HEK293T (cell line): ENCODE measurements around the gene ANKRD66.

Experiments used
- CTCF ChIA-PET: fragments of 350-600 bp; formaldehyde crosslinking; extraction: SDS; loops from one replicate; lab custom pipeline; 2021; ENCODE audit warnings: antibody characterized with exemption, inconsistent platforms; lab: Yijun Ruan, JAX
- POLR2A ChIA-PET: fragments of 350-600 bp; formaldehyde crosslinking; extraction: SDS; loops from one replicate; lab custom pipeline; 2020; ENCODE audit warnings: antibody characterized with exemption, inconsistent platforms; lab: Yijun Ruan, JAX
- DNase-seq: peaks from one replicate; pipeline ENCODE4 v3.0.0; 2012; ENCODE audit warnings: mixed read lengths; ENCODE audit errors: extremely low spot score
- ARNT ChIP-seq: fragments of 450-650 bp; IDR thresholded peaks from 2 replicates; pipeline ENCODE4 v1.6.1; 2017; ENCODE audit warnings: mild to moderate bottlenecking
- BHLHE40 ChIP-seq: fragments of 450-650 bp; IDR thresholded peaks from 2 replicates; pipeline ENCODE4 v1.6.1; 2016; ENCODE audit warnings: mild to moderate bottlenecking, moderate library complexity, borderline replicate concordance
- CTBP1 ChIP-seq: fragments of 450-650 bp; IDR thresholded peaks from 2 replicates; pipeline ENCODE4 v1.6.1; 2016; ENCODE audit warnings: borderline replicate concordance
- ELF4 ChIP-seq: fragments of 450-650 bp; IDR thresholded peaks from 2 replicates; pipeline ENCODE4 v1.6.1; 2017; ENCODE audit warnings: antibody characterized with exemption
- FOXA1 ChIP-seq: fragments of 450-650 bp; IDR thresholded peaks from 2 replicates; pipeline ENCODE4 v1.6.1; 2016; ENCODE audit warnings: mild to moderate bottlenecking
- FOXK2 ChIP-seq: fragments of 450-650 bp; IDR thresholded peaks from 2 replicates; pipeline ENCODE4 v1.6.1; 2016; ENCODE audit warnings: mild to moderate bottlenecking
- FOXM1 ChIP-seq: fragments of 450-650 bp; IDR thresholded peaks from 2 replicates; pipeline ENCODE4 v1.6.1; 2017; ENCODE audit warnings: mild to moderate bottlenecking, borderline replicate concordance
- HDGF ChIP-seq: fragments of 450-650 bp; IDR thresholded peaks from 2 replicates; pipeline ENCODE4 v1.6.1; 2017; ENCODE audit warnings: antibody characterized with exemption, borderline replicate concordance
- L3MBTL2 ChIP-seq: fragments of 450-650 bp; conservative IDR thresholded peaks from 2 replicates; pipeline ENCODE4 v1.6.1; 2016; ENCODE audit warnings: mild to moderate bottlenecking
- LEF1 ChIP-seq: fragments of 450-650 bp; IDR thresholded peaks from 2 replicates; pipeline ENCODE4 v1.6.1; 2017; ENCODE audit warnings: mild to moderate bottlenecking, borderline replicate concordance
- NFRKB ChIP-seq: fragments of 450-650 bp; IDR thresholded peaks from 2 replicates; pipeline ENCODE4 v1.6.1; 2016; ENCODE audit warnings: mild to moderate bottlenecking, moderate library complexity
- PKNOX1 ChIP-seq: fragments of 450-650 bp; IDR thresholded peaks from 2 replicates; pipeline ENCODE4 v1.6.1; 2016
- SP1 ChIP-seq: fragments of 450-650 bp; IDR thresholded peaks from 2 replicates; pipeline ENCODE4 v1.6.1; 2017
- SUZ12 ChIP-seq: fragments of 450-650 bp; IDR thresholded peaks from 2 replicates; pipeline ENCODE4 v1.6.1; 2016; ENCODE audit warnings: mild to moderate bottlenecking
- TARDBP ChIP-seq: fragments of 450-650 bp; IDR thresholded peaks from 2 replicates; pipeline ENCODE4 v1.6.1; 2016
- ZNF384 ChIP-seq: fragments of 450-650 bp; IDR thresholded peaks from 2 replicates; pipeline ENCODE4 v1.6.1; 2016

Gene ANKRD66

GRCh38 chr6:46720401-46720800, 26.3 kb upstream of the ANKRD66 start:
- DNase-seq: no peak
- TF ChIP-seq ARNT (no peak), ELF4 (no peak), HDGF (no peak), L3MBTL2 (no peak), TARDBP (no peak), BHLHE40 (no peak), FOXM1 (no peak), LEF1 (no peak), FOXA1 (no peak), SP1 (no peak), FOXK2 (no peak), NFRKB (no peak)
- ChIA-PET CTCF (no interaction called here), POLR2A (no interaction called here)

- no peak for TF ChIP-seq FOXK2
- TF ChIP-seq BHLHE40: no peak
- no peak for TF ChIP-seq CTBP1
- no peak for TF ChIP-seq NFRKB
- no peak for TF ChIP-seq FOXM1
- no peak for TF ChIP-seq LEF1
- no peak for TF ChIP-seq ZNF384
- no peak for DNase-seq
- POLR2A ChIA-PET: no interaction called here
- CTCF ChIA-PET: no interaction called here
Measured at GRCh38 chr6:46729787-46730326, 16.9 kb upstream of the ANKRD66 start.

- DNase-seq: no peak
- ChIA-PET POLR2A (no interaction called here), CTCF (no interaction called here)
- TF ChIP-seq ARNT (no peak), NFRKB (no peak), LEF1 (no peak), TARDBP (no peak), CTBP1 (no peak), SP1 (no peak), BHLHE40 (no peak), ELF4 (no peak), FOXK2 (no peak), SUZ12 (no peak), L3MBTL2 (no peak), FOXA1 (no peak), PKNOX1 (no peak), FOXM1 (no peak), ZNF384 (no peak), HDGF (no peak)
Measured at GRCh38 chr6:46730921-46731461, 15.7 kb upstream of the ANKRD66 start.

GRCh38 chr6:46733341-46733801, 13.4 kb upstream of the ANKRD66 start:
- DNase-seq: no peak
- no peak for TF ChIP-seq FOXK2
- no peak for TF ChIP-seq BHLHE40
- no peak for TF ChIP-seq SP1
- TF ChIP-seq ARNT: no peak
- TF ChIP-seq SUZ12: no peak
- TF ChIP-seq PKNOX1: no peak
- no peak for TF ChIP-seq NFRKB
- no peak for TF ChIP-seq ELF4
- TF ChIP-seq LEF1: no peak
- POLR2A ChIA-PET: interaction anchor here (0.7 to 1.7 kb wide), 2 partner anchors 9 to 24 kb away, joined by 4 to 5 read pairs; no protein-coding TSS in a partner anchor
- CTCF ChIA-PET: interaction anchor here (0.6 to 1.3 kb wide), 6 partner anchors 45 to 806 kb away, joined by 3 to 6 read pairs (median 4); no protein-coding TSS in a partner anchor

- TF ChIP-seq ZNF384 (no peak), L3MBTL2 (peak; percentile 1; the same call in 1 of the 2 replicates)
- CTCF ChIA-PET: interaction anchor here (1.0 to 1.3 kb wide), 3 partner anchors 15 to 43 kb away, joined by 3 read pairs; no protein-coding TSS in a partner anchor
- POLR2A ChIA-PET: interaction anchor here (0.9 to 1.7 kb wide), 2 partner anchors 8 to 12 kb away, joined by 3 to 5 read pairs; partner anchors contain the start of gene ANKRD66
- peak; percentile 63 for DNase-seq
Measured at GRCh38 chr6:46734867-46735719, 11.6 kb upstream of the ANKRD66 start, which contains the start of gene PLA2G7. TSS of gene PLA2G7 (minus strand) at chr6:46735375. CDS start at chr6:46722891, 12,484 bp downstream.

GRCh38 chr6:46735720-46736031, 11.1 kb upstream of the ANKRD66 start:
- DNase-seq: no peak
- ChIA-PET CTCF (interaction anchor here (1.0 kb wide), 2 partner anchors 14 to 23 kb away, joined by 3 read pairs; no protein-coding TSS in a partner anchor), POLR2A (interaction anchor here (0.9 kb wide), 1 partner anchor 11 kb away, joined by 3 read pairs; the partner anchor contains the start of gene ANKRD66)
- no peak for TF ChIP-seq L3MBTL2
- no peak for TF ChIP-seq NFRKB
- no peak for TF ChIP-seq SUZ12
- no peak for TF ChIP-seq FOXA1
- no peak for TF ChIP-seq BHLHE40
- no peak for TF ChIP-seq SP1
- no peak for TF ChIP-seq LEF1
- no peak for TF ChIP-seq ZNF384
- no peak for TF ChIP-seq TARDBP
- TF ChIP-seq ARNT: no peak
- no peak for TF ChIP-seq HDGF
- no peak for TF ChIP-seq ELF4
- TF ChIP-seq FOXK2: no peak
- no peak for TF ChIP-seq CTBP1
- TF ChIP-seq FOXM1: no peak
- TF ChIP-seq PKNOX1: no peak
